GM19238 (cell line): ENCODE measurements around the gene RAD17.
"Not testable (repeated sequence)": the region's sequence is repeated elsewhere in the genome, so short reads cannot be mapped to it uniquely, and the experiment has no call there.

Experiments used
- DNase-seq: peaks from one replicate; pipeline ENCODE4 v3.0.0; 2011; ENCODE audit warnings: low spot score; ENCODE audit not compliant: insufficient read length

RAD17 gene

GRCh38 chr5:69369340-69370121, at the start of gene RAD17, which contains the start of the genes AK6 and TAF9:
Gene RAD17, plus strand, starts transcription at chr5:69369818. Its CDS starts 2,391 bp downstream, at chr5:69372209.
Gene AK6, minus strand, starts transcription at chr5:69369520. Its CDS starts 30 bp downstream, at chr5:69369490.
Gene TAF9, minus strand, starts transcription at chr5:69369520. Its CDS starts 3,783 bp downstream, at chr5:69365737.
- DNase-seq, result peak; percentile 81

- no peak for DNase-seq
These were observed 43.3 kb upstream of the RAD17 start for GRCh38 chr5:69326365-69326764.

- DNase-seq, result no peak
These were observed 39.6 kb upstream of the RAD17 start for GRCh38 chr5:69329905-69330489.

- DNase-seq, result no peak
These were observed 37.8 kb upstream of the RAD17 start for GRCh38 chr5:69331528-69332445.

- DNase-seq, result not testable (repeated sequence)
These were observed 35.8 kb upstream of the RAD17 start for GRCh38 chr5:69333668-69334315.

GRCh38 chr5:69334793-69335268, 34.8 kb upstream of the RAD17 start:
- peak; percentile 43 for DNase-seq

- DNase-seq, result no peak
These were observed 34.2 kb upstream of the RAD17 start for GRCh38 chr5:69335341-69335935.

- no peak for DNase-seq
These were observed 28.0 kb upstream of the RAD17 start for GRCh38 chr5:69341520-69342161.

- DNase-seq, result no peak
These were observed 26.5 kb upstream of the RAD17 start for GRCh38 chr5:69343083-69343482.

- DNase-seq, result no peak
These were observed 19.0 kb upstream of the RAD17 start for GRCh38 chr5:69350664-69351063.

GRCh38 chr5:69359699-69360098, 9.9 kb upstream of the RAD17 start:
- DNase-seq, result no peak

GRCh38 chr5:69360442-69360841, 9.2 kb upstream of the RAD17 start:
- no peak for DNase-seq

- no peak for DNase-seq
These were observed 5.2 kb upstream of the RAD17 start for GRCh38 chr5:69364414-69364813.

- no peak for DNase-seq
These were observed 4.8 kb upstream of the RAD17 start for GRCh38 chr5:69364850-69365249.

GRCh38 chr5:69367697-69368279, 1.8 kb upstream of the RAD17 start:
- no peak for DNase-seq

GRCh38 chr5:69368458-69369339, 919 bp upstream of the RAD17 start:
- no peak for DNase-seq

GRCh38 chr5:69370335-69370734, 717 bp downstream of the RAD17 start:
- DNase-seq, result not testable (repeated sequence)

- DNase-seq, result no peak
These were observed 2.8 kb downstream of the RAD17 start for GRCh38 chr5:69372394-69372793.
